NB4 (cell line): ENCODE results near the gene ARHGAP4.

Experiments
- DNase-seq: peaks from one replicate; pipeline ENCODE4 v3.0.0; 2010; ENCODE audit warnings: low read depth
- H3K4me3 ChIP-seq: one replicate; pipeline ENCODE4 v1.5.1; 2011; ENCODE audit warnings: mild to moderate bottlenecking, low read depth, low read length, moderate library complexity
- MYC ChIP-seq: IDR thresholded peaks from 2 replicates; pipeline ENCODE4 v1.6.1; 2011; ENCODE audit warnings: low read depth, low read length
- POLR2A ChIP-seq: IDR thresholded peaks from 2 replicates; pipeline ENCODE4 v1.6.1; 2011; ENCODE audit warnings: mild to moderate bottlenecking; ENCODE audit not compliant: insufficient read length; ENCODE audit errors: extremely low read depth
- TF ChIP-seq, protein P1 (sequence below): IDR thresholded peaks from one replicate; pipeline ENCODE4 v1.5.1; 2012; ENCODE audit warnings: low read depth, low read length
- TF ChIP-seq, protein P2 (sequence below): IDR thresholded peaks from 2 replicates; pipeline ENCODE4 v1.6.1; 2011; ENCODE audit warnings: low read depth, low read length

The ARHGAP4 gene

DNA sequence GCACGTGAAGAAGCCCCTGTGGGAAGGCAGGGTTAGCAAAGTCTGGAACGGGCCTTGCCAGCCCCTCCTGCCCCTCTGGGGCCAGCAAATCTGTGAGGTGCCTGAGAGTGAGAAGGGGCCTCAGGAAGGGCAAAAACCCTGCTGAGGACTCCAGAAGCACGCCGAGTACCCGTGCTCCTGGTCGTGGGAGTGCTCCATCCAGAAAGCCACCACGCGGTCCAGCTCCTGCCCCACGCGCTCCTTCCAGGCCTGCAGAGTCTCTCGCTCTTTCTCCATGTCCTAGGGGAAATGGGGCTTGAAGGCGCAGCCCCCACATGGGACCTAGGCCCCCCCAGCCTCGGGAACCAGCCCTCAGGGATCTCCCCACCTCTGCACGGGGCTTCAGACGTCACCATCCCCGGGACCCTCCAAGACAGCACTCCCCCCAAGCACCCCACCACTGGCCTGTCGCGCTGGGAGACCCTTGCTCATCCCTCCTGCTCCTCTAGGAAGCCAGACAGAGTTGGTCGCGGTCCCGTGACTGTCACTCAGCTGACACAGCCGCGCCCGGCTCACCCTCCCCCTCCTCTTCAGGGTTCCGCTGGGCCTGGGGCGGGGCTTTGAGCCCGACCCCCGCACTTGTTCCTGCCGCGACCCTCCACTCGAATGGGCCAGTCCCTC, 18.2 kb upstream of the ARHGAP4 start, which contains the start of gene RENBP:
TSS of gene RENBP (minus strand) at position 504 of the 660 bp plus-strand sequence. CDS start at position 471, 33 bp downstream.
- no peak within 1 kb of the TSS for H3K4me3 ChIP-seq
- DNase-seq, result no peak
- TF ChIP-seq, protein P1, sequence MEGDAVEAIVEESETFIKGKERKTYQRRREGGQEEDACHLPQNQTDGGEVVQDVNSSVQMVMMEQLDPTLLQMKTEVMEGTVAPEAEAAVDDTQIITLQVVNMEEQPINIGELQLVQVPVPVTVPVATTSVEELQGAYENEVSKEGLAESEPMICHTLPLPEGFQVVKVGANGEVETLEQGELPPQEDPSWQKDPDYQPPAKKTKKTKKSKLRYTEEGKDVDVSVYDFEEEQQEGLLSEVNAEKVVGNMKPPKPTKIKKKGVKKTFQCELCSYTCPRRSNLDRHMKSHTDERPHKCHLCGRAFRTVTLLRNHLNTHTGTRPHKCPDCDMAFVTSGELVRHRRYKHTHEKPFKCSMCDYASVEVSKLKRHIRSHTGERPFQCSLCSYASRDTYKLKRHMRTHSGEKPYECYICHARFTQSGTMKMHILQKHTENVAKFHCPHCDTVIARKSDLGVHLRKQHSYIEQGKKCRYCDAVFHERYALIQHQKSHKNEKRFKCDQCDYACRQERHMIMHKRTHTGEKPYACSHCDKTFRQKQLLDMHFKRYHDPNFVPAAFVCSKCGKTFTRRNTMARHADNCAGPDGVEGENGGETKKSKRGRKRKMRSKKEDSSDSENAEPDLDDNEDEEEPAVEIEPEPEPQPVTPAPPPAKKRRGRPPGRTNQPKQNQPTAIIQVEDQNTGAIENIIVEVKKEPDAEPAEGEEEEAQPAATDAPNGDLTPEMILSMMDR, result no peak
- TF ChIP-seq POLR2A (no peak), MYC (no peak)
- TF ChIP-seq, protein P2, sequence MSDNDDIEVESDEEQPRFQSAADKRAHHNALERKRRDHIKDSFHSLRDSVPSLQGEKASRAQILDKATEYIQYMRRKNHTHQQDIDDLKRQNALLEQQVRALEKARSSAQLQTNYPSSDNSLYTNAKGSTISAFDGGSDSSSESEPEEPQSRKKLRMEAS, result no peak

DNA sequence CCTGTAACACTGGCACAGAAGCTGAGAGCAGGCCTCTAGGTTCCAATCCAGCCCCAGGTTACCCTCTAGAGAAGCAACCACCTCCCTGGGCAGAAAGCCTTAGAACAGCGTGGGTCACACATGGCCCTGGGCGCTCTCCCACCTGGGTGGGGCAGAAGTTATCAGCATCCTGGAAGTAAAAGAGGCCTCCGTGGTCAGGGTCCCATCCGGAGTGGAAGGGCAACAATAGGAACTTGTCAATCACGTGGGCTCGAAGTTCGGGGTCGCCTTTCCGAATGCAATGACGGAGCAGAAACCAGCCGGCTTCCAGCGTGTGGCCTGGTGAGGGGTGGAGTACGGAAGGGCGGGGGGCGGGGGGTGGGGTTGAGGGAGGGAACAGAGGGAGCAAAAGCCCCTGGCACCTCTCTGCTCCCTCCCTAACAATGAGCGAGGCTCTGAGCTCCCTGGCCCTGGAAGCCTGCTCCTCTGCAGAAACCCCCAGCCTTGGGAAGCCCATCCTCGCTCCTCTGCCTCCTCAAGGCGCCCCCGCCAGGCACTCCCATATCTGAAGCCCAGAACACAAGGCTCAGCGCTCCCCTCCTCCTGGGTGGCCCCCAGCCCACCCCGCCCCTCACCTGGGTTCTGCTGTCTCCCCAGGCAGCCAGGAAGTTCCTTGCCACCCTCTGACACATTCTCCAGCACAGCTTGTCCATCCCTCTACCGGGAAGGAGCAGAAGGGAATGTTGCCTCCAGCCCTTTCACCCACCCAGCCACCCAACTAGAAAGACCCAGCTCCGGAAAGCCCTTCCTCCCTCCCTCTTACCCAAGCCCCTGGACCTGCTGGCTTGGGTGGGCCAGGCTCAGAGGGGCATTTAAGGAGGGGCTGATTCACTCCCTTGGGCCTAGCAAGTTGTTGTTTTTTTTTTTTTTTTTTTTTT, 15.5 kb upstream of the ARHGAP4 start:
- TF ChIP-seq, protein P1, result no peak
- TF ChIP-seq POLR2A, result no peak
- TF ChIP-seq, protein P2, result no peak
- TF ChIP-seq MYC, result no peak
- H3K4me3 ChIP-seq, result no peak overlapping the region
- no peak for DNase-seq

DNA sequence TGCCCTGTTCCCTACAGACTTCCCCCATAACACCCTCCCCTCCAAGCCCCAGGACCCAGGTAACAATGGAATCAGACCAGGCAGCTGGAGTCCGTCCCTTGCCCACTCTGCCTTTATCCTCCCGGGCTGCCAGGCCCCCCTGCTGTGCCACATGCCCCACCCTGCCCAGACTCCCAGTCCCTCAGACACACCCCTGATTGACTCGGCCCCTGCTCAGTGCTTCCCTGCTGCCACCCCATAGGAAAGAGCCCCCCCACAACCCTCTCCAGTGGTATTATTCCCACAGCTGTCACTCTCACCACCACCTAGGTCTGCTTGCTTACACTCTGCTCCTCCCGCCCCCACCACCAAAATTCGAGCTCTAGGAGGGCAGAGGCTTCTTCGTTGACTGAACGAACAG, 13.5 kb upstream of the ARHGAP4 start:
- no peak overlapping the region for H3K4me3 ChIP-seq
- no peak for DNase-seq
- TF ChIP-seq, protein P1, result no peak
- TF ChIP-seq, protein P2, result no peak
- TF ChIP-seq MYC (no peak), POLR2A (no peak)

DNA sequence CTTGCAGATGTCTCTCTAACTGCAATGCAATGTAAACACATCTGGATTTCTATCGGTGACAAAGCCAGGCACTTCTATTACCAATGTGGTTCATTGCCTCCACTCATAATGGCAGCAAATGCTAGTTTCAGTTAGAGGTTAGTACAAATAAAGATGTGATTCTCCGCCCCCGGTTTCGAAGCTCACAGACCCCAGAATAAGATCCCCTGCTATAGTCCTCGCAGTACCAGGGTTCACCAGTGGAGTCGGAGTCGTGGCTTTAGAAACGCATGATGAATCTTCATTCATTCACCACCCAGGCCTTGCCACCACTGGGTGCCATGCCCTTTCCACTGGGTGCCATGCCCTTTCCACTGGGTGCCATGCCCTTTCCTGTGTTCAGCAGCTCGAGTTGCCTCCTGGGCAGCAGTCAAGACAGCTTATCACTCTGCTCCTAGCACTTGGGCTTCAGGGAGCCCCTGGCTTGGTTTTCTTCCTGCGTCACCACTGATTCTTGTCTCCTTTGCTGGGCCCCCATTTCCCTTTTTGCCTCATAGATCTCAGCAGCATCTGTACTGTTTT, 12.2 kb upstream of the ARHGAP4 start:
- TF ChIP-seq, protein P2, result no peak
- TF ChIP-seq, protein P1, result no peak
- TF ChIP-seq MYC (no peak), POLR2A (no peak)
- no peak overlapping the region for H3K4me3 ChIP-seq
- no peak for DNase-seq

DNA sequence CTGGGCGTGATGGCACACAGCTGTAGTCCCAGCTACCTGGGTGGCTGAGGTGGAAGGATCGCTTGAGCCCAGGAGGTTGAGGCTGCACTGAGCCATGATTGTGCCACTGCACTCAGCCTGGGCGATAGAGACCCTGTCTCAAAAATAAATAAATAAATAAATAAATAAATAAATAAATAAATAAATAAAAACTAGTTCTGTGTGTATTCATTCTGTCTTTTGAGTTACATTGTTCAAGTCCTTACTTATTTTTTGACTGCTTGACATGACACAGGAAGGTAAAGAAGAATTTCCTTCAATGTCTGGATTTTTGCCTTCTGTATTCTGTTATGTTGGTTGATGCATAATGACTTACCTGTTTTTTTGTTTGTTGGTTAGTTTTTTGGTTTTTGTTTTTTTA, 11.0 kb upstream of the ARHGAP4 start:
- no peak for DNase-seq

More for the DNA sequence above, 11.0 kb upstream of the ARHGAP4 start:
- TF ChIP-seq MYC (no peak), POLR2A (no peak)
- TF ChIP-seq, protein P2, result no peak
- TF ChIP-seq, protein P1, result no peak
- H3K4me3 ChIP-seq, result no peak overlapping the region
